T-helper 9 cell (primary cell): ENCODE results near the gene KCNG2.

Experiments
- DNase-seq: peaks from one replicate; pipeline ENCODE4 v3.0.0-alpha.2; 2020

KCNG2 gene

GRCh38 chr18:79912409-79912991 lies 114.8 kb downstream of the KCNG2 start:
- DNase-seq = no peak

DNA sequence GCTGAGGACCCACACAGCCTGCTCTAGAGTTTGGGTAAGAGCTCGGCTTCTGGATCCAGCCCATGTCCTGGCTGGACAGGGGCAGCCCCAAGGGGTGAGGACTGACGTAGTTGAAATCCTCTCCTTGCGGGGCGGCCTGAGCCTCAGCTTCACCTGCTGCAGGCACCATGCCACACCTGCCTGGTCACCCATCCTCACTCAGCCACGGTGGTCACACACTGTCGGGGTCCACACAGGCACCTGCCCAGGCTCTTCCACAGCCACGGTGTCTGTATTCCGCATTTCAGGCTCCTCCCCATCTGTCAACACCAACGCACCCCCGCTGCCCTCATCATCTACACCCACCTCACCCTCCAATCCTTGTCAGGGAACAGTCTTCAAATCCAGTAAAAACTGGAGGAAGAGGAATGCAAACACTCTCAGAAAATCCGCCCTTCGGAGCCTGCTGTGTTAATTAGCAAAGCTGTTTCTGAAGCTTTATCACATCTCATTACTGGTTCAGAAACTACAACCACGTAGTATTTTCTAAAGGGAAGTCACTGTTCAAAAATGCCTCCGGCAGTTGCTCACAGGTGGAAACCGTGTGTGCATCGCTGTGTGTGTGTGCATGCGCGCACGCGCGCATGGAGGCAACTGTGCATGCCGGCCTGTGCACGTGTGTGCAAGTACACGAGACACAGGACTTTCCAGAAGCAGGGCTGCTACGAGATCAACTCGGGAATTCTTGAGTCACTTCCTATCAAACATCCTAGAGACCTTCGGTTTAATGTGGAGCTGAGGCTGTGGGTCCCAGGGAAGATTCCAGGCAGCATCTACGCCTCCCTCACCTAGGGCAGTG lies 115.5 kb downstream of the KCNG2 start:
- no peak for DNase-seq

- no peak for DNase-seq
These were observed 116.9 kb downstream of the KCNG2 start for GRCh38 chr18:79914614-79915160.

- DNase-seq = no peak
These were observed 117.7 kb downstream of the KCNG2 start for GRCh38 chr18:79915161-79916127.

DNA sequence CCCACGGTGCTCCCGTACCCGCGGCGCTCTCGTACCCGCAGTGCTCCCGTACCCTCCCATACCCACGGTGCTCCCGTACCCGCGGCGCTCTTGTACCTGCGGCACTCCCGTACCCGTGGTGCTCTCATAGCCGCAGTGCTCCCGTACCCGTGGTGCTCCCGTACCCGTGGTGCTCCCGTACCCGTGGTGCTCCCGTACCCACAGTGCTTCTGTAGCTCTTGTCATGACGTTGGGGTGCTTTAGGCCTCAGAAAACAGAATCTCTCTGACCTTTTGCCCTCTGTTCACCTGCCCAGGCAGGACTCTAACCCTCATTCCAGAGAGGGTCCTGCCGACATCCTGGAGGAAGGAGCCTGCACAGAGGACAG lies 118.4 kb downstream of the KCNG2 start:
- DNase-seq = no peak

DNA sequence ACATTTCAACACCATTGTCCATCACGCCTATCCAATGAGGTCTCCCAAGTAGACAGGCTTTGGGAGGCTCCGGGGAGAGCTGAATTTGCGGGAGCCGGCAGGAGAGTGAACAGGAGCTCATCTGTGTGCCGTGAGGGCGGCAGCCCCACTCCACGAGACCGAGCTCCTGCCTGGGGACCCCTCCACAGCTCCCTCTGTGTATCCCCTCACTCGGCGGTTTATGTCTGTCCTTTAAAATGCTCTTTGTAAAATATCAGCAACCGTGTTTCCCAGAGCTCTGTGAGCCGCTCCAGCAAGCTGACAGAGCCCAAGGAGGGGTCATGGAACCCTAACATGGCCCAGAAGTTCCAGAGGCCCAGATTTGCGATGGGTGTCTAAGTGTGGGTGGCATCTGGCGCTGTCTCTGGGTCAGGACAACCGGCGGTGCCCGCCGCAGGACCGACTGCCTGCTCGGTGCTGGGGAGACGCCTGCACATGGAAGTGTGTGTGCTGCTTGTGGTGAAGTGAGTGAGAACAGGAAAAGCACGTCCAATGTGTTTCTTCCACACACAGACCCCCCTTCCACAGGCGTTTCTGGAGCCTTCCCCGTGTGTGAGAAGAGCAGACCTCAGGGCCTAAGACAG lies 118.9 kb downstream of the KCNG2 start:
- no peak for DNase-seq

DNA sequence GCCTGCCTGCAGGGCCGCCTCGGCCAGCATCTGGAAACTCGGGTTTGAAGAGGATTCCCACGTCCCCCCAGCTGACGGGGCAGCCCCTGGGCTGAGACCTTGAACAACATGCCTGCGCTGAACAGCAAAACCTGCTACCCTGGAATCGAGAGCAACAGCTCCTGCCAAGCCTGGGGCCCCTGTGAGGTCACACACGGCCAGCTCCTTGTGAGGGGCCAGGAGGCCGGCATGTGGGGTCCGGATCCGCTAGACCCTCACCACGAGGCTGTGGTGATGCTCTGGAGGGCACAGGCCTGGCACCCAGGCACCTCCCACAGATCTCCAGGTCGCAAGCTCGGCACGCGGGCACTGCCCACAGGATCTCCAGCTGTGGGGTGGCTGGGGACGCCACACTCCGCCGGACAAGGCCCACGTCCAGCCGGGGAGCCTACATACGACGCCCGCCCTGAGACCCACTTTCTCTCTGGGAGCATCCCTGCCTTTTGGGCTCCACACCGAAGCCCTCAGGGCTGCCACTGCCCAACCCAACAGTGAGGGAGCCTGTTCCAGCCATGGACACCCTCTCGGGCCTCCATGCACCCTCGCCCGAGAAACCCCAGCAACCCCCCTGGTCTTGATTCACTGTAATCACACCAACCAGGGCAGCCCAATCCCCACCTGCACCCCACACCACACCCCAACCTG lies 119.6 kb downstream of the KCNG2 start:
- no peak for DNase-seq

DNA sequence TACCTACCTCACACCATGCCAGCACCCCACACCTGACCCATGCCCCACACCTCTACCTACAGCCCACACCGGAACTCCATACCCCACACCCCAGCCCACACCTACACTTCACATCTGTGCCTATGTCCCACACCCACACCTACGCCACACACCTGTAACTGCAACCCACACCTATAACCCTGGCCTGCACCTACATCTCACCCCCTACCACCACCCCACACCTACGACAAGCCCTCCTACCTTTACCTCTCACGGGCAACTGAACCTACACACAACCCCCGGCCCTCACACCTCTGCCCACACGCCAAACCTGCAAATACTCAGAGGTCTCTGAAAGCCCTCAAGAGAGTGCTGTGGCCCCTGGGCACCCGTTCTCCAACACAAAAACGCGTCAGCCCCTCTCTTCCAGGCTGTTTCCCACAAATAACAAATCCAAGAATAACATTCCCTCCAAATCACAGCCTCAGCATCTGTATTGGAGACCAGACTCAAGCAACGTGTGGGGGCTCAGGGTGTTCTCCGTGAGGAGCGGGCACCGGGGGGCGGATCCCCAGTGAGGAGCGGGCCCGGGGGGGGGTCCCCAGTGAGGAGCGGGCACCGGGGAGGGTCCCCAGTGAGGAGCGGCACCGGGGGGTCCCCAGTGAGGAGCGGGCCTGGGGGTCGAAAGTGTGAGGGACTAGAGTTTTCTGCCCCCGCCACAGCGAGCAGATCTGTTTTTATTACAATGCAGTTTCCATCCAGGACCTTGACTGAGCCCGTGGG lies 120.3 kb downstream of the KCNG2 start:
- DNase-seq = no peak

DNA sequence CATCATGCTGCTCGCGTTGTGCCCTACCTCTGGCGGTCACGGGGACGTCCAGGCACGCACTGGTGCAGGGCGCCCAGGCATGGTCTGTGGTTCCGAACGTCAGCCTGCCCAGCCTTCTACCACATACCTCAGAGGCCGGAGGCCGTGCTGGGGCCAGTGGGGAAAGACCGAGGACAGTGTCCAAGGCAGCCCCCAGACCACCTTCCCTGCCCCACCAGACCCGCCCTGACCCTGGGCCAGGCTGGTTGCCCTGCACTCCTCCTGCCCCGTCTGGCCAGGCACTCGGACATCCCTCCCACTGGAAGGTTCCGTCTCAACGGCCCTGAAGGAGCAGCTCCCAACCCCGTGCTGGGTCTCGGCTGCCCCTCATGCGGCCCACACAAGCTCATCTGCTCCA lies 120.9 kb downstream of the KCNG2 start:
- DNase-seq = no peak

GRCh38 chr18:79919089-79919488 lies 121.4 kb downstream of the KCNG2 start:
- DNase-seq = no peak

DNA sequence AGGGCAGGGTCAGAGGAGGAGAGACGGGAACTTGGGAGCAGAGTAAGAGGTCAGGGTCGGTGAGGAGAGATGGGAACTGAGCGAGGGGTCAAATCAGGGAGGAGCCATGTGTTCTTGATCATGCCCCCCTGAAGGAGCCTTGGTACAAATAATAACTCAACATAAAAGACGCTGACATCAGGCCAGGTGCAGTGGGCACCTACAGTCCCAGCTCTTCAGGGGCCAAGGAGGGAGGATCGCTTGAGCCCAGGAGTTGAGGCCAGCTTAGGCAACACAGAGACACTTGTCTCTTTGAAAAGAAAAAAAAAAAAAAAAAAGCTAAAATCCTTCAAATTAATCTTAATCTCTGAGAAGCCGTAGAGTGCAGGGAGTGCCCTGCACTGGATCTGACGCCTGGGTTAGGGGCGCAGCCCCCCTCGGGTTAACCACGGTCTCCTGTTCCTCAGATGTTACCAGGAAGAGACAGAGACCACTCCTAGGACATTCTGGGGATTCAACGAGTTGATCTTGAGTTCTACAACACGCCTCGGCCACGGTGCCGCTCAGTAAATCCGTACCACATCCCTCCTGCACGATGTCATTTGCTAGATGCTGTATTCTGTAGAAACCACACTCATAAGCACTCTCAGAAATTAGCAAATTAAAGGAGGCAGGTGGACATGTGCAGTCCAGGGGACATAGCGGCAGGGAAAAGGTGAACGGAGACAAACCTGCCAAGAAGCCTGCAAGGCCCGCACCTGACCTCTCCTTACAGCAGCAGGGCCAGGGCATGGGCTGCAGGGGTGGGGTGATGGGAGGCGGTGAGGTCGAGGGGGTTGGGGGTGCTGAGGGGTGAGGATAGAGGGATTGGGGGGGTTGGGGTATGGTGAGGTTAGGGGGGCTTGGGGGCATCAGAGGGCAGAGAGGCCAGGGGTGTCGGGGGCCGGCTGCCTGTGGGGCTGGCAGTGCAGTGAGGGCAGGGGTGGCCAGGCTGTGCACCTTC lies 124.5 kb downstream of the KCNG2 start:
- DNase-seq = no peak

- DNase-seq = no peak
These were observed 125.3 kb downstream of the KCNG2 start for GRCh38 chr18:79922971-79923411.

DNA sequence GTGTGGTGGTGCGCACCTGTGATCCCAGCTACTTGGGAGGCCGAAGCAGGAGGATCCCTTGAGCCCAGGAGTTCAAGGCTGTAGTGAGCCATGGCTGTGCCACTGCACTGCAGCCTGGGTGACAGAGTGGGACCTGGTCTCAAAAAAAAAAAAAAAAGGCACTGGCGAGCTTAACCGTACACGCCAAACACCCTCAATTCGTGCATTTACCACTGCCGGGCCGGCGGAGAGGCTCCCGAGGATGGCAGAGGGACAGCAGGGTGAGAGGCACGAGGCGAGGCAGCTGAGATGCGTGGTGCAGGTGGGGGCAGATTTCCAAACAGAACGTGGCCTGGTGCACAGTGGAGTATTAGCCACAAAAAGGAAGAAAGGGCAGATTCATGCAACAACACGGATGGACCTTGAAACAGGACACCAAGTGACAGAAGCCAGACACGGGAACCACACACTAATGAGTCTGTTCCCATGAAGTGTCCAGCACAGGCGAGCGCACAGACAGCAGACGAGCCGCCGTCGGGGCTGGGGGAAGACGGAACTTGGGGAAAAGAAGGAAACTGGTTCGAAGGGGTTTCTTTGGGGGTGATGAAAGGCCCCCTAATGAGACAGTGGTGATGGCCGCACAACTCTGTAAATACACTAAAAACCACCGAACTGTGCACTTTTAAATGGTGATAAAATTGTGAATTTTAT lies 126.3 kb downstream of the KCNG2 start:
- no peak for DNase-seq

GRCh38 chr18:79924814-79925731 lies 127.3 kb downstream of the KCNG2 start:
- DNase-seq = no peak

DNA sequence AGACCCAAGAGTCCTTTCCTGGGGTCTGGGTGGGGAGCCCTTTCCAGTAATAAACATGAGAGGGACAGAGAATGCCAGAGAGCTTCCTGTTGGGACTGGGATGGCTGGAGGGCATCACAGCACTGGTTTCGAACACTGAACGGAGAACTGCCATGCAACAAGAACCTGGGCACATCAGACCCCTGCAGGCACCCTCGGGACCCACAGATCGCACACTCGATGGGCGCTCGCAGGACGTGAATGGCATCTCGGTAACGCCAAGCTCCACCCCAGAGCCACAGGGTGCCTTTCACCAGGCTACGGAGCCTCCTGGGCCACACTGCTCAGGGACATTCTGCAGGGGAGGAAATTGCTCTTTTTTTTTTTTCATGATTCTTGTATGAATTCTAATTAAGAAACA lies 128.6 kb downstream of the KCNG2 start:
- no peak for DNase-seq

GRCh38 chr18:79926715-79927606 lies 129.2 kb downstream of the KCNG2 start:
- no peak for DNase-seq
